Measurements from ENCODE around the gene HNRNPU. TPM values are rescaled to one million over a fixed set of nuclear protein-coding genes. Genes with fewer than 3 reads are reported as not detected.

The HNRNPU gene
- polyA plus RNA-seq, 3 donors = 634 to 758 (median 664) TPM

DNA sequence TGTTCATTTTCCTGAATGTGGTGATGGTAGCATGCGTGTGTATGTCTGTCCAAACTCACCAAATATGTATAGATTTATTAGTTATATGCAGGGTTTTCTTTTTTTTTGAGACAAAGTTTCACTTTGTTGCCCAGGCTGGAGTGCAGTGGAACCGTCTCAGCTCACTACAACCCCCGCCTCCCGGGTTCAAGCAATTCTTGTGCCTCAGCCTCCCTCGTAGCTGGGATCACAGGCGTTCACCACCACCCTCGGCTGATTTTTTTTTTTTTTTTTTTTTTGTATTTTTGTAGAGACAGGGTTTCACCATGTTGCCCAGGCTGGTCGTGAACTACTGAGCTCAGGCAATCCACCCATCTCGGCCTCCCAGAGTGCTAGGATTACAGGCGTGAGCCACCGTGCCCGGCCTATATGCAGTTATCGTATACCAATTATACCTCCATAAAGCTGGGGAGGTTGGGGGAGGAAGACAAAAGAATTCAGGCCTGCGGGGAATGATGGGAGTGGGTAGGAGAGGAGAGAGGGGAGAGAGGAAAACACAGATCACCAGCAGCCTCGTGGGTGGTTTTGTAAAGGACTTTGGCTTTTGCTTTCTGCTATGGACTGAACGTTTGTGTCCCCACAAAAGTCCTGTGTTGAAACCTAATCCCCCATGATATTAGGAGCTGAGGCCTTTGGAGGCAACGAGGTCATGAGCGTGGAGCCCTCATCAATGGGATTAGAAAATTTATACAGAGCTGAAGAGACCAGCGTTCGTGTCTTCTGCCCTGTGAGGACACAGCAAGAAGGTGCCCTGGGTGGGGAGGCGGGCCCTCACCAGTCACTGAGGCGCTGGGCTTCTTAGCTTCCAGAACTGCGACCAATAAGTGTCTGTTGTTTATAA, 4.4 kb upstream of the HNRNPU start:
- no peak for DNase-seq (ENCODE audit: extremely low read depth in 1 of 11, low read depth in 9 of 11, low spot score in 4 of 11)

DNA sequence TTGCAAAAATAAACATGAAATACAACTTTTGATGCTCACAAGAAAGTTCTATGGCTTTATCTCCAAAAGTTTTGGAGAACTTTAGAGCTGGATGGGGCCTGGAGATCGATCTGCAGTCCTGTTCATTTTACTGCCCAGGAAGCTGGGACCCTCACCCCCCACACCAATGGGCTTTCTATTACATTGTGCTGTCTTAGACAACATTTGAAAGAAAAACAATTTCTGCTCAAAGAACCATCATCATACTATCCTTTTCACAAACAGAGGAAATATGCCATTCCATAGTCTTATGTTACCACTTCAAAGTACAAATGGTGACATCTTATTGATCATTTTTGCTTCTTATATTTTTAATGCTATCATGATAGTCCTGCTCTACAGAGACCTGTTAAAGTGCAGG, 2.0 kb upstream of the HNRNPU start:
- no peak for DNase-seq (ENCODE audit: extremely low read depth in 1 of 11, low read depth in 9 of 11, low spot score in 4 of 11)

DNA sequence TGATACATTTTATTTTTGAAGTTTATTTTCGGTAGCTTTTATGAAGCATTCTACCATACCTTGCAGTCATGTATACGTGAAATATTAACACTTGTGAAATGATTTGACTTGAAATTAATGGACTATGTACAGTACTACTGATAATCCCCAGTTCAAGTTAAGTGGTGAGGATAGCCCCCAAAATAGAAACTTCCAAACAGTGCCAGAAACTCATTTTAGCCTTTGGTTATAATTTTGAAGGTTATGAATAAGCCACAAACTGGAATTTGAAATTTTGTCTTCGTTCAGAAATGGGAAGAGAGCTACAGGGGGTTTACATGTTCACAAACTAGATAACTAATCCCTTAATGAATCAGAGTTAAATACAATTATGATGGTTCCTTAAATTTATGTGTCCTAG, 1.5 kb upstream of the HNRNPU start:
- DNase-seq (ENCODE audit: extremely low read depth in 1 of 11, low read depth in 9 of 11, low spot score in 4 of 11) = no peak

DNA sequence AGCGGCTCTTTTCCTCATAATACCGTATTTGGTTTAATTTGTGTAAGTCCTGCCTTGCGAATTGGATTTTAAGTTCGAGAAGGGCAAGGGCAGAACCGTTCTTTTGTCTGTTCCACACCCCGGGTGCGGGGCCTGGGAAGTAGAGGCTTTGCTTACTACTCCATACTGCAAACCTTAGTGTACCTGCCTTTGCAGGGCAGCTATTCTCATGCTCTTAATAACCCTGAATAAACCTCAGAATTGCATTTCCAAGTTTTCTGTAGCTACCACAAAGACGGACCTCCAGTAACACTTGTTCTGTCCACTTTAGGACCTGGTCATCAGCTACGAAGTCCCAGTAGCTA, 657 bp upstream of the HNRNPU start:
- DNase-seq (ENCODE audit: extremely low read depth in 1 of 11, low read depth in 9 of 11, low spot score in 4 of 11) = no peak

DNA sequence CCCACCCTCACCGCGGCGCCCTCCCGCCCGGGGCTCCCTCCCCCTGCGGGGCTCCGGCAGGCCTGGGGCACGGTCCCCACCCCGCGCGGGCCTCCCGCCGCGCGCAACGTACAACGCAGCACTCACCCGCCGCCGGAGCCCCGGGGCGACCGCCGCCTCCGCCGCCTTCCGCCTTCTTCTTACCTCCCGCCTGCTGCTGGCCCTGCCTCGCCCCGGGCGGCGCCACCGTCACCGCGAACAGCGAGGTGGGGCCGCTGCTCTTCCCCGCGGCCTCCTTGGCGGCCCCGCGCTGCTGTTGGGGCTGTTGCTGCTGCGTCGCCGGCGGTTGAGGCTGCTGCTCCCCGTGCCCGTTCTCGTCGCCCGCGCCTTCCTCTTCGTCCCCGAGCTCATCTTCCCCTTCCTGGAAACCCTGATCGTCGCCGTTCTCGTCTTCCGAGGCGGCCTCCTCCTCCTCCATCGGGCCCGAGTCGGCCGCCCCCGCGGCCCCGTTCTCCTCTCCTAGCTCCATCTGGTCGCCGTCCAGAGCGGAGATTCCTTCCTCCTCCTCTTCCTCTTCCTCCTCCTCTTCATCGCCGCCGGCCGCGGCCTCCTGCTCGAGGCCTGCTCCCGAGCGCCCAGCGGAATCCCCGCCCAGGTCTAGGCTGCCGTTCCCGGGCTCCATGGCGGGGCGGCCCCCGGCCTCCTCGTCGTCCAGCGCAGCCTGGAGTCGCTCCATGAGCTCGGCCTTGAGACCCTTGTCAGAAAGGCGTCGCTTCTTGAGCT, 671 bp downstream of the HNRNPU start:
- no peak for DNase-seq (ENCODE audit: extremely low read depth in 1 of 11, low read depth in 9 of 11, low spot score in 4 of 11)

DNA sequence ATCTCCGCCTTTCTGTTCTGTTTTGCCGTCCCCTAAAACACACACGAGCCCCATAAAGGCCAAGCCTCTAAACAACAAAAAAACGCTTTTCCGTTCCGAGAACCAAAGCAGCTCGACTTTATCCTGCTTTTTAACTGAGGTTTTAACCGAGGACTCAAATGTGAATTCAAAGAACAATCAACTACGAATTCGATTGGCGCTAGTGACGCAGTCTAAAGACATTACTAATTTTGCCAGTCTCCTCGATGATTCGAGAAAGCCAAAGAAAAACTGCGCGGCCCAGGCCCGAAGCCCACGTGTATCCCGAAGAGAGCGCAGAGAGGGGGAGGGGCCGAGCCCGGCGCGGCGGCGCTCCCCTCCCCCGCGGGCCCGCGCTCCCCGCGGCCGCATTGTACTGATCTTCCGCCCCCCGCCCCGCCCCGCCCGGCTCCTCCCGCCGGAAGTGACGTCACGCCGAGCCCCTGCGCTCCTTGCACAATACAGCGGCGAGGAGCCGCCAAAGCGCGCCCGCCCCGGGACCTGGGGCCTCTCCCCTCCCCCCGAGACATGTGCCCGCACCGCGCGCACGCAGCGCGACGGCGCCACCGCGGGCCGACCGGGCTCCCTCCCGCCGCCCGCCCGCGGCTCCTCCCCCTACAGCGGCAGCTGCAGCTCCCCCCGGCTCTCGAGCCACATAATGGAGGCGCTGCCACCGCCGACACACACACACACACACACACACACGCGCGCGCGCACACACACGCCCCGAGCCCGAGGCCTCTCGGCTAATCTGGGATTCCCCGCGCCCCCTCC, 1.4 kb downstream of the HNRNPU start:
- DNase-seq (ENCODE audit: extremely low read depth in 1 of 11, low read depth in 9 of 11, low spot score in 4 of 11) = peak; percentile 70 to 93 (median 88)

DNA sequence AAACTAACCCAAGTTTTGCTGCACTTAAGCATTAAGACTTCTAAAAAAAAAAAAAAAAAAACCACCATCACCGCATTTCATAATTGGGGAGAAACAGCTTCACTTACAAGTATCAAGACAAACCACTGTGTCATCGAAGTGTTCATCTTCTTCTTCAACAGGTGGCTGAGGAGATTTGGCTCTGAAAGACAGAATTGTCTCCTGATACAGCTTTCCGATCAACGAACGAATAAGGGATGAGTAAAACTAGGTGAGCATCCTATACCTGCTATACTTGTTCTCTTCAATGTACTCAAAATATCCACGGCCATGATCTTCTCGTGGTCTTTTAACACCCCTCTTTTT, 2.0 kb downstream of the HNRNPU start:
- DNase-seq (ENCODE audit: extremely low read depth in 1 of 11, low read depth in 9 of 11, low spot score in 4 of 11) = no peak

DNA sequence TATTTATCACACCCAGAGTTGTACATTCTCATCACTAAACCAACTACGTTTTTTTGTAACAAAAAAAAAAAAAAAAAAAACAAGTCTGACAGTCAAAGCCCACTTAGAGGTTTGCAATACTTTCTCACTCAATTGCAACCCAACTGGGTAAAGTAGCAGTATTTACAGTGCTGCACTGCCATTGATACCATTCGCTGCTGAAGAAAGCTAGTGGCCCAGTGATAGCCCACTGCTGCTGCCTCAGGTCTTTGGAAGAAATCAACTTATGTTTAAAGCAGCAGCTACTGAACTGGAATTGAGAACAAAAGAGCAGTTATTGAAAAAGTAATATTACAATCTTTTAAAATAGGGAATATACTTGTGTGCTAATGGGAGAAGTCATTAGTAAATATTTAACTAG, 2.7 kb downstream of the HNRNPU start:
- DNase-seq (ENCODE audit: extremely low read depth in 1 of 11, low read depth in 9 of 11, low spot score in 4 of 11) = no peak

DNA sequence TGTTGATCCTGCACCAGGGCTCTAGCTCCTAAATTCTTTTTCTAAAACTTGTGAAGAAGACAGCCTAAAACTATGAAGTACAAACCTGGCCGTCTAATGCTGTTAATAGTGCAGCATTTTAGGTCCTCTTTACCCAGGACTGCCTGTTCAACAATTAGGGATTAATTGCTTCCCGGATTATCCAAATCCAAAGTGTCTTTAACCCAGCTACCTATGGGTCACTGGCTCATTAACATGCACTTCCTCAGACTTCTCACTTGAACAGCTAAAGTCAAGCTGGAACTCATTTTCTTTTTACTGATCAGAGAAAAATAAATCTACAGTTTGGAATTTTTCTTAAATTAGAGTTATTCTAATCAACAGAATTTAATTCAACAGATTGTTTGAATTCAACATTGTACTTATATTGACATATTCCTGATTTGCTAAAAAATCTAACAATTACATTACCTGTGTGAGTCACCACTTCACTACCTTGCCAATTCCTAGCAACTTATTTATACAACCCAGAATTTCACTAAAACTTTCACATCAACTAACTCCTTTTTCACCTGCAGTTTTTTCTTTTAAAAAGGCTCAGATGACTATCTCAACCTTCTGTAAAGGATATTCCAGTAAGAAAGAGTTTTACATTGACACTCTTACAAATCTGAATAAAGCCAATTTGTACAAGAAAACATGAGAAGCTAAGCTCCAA, 3.3 kb downstream of the HNRNPU start:
- DNase-seq (ENCODE audit: extremely low read depth in 1 of 11, low read depth in 9 of 11, low spot score in 4 of 11) = no peak

DNA sequence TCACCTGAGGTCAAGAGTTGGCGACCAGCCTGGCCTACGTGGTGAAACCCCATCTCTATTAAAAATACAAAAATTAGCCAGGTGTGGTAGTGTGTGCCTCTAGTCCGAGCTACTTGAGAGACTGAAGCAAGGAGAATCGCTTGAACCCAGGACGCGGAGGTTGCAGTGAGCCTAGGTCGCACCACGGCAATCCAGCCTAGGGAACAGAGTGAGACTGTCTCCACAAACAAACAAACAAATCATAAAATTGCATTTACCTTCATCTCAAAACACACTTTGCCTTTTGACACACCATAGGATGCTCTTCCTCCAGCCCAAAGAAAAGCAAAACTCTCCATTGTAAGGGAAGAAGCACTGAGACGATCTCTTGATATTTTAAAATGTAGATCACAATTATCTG, 4.3 kb downstream of the HNRNPU start:
- DNase-seq (ENCODE audit: extremely low read depth in 1 of 11, low read depth in 9 of 11, low spot score in 4 of 11) = no peak

DNA sequence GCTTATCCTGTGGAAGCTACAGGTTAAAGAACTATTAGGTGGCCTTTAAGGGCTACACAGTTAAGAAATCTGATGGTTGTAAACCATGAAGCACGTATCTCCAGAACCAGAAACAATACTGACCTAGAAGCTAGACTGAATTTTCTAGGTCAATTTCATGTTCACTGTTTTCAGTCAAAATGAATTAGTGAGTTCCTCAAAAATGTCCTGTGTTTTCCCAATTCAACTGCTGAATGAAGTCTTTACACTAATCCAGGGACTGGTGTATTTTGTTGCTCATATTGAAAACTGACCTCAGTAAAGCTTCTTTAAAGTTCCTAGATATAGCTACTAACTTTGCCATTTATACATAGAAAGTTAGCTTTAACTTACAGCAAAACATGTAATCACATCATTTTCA, 6.0 kb downstream of the HNRNPU start:
- DNase-seq (ENCODE audit: extremely low read depth in 1 of 11, low read depth in 9 of 11, low spot score in 4 of 11) = no peak

DNA sequence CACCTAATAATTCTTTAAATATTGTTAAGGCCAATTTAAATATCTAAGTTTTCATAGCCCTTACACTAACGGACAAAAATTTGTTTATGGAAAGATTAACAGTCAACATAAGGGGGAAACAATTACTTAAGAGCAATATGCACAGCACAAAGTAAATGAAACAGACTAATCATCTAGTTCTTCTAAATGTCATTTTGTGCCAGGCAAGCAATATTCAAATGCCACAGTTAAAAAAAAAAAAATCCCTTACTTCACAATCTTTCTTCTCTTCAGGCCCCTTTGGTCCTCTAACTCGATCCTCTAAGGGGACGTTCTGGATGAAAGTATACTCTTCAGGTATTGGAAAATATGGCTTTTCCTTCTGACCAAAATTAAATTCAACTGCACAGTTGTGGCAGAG, 6.6 kb downstream of the HNRNPU start:
- no peak for DNase-seq (ENCODE audit: extremely low read depth in 1 of 11, low read depth in 9 of 11, low spot score in 4 of 11)

DNA sequence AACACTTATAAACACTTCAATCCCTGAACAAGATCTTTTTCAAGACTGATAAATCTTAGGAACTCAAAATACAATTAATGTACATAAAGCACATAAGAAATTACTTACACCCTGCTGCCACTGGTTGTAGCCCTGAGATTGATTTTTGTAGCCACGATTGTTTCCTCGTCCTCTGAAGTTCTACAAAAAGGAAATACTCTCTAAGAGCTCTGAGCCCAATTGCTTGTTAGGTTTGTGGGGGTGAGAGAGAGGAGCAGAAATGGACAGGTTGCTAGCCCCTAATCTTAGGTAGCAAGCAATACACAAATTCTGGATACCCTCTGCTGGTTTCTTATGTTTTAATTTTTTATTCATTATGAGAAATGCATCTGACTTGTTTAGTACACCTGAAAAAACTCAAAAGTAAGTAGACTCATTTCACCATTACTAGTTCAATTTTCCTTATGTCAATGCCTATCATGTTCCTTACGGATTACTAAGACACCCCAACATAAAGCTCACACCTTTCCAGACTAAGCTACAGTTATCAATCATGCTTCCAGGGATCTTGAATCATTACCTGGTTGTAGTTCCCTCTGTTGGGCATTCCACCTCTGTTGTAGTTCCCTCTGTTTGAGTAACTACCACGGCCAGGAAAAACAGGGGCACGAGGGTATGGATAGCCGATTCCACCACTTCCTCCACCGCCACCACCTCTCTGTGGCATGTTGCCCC, 9.3 kb downstream of the HNRNPU start:
- no peak for DNase-seq (ENCODE audit: extremely low read depth in 1 of 11, low read depth in 9 of 11, low spot score in 4 of 11)

DNA sequence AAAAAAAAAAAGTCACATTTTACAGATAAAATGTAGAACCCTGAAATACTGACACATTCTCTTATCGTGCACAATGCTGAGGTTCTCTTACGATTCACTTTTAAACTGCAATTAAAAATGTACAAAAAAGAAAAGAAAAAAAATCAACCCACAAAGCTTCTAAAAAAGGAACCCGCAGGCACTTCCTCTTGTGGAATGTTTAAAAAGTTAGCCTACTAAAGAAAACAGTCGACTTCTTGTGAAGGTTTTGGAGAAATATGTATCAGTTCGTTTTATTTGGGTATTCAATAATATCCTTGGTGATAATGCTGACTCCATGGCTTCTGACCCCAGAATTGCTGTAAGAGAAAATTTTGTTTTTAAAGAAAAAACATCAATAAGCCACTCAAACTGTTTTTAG, 10.2 kb downstream of the HNRNPU start:
- DNase-seq (ENCODE audit: extremely low read depth in 1 of 11, low read depth in 9 of 11, low spot score in 4 of 11) = no peak

DNA sequence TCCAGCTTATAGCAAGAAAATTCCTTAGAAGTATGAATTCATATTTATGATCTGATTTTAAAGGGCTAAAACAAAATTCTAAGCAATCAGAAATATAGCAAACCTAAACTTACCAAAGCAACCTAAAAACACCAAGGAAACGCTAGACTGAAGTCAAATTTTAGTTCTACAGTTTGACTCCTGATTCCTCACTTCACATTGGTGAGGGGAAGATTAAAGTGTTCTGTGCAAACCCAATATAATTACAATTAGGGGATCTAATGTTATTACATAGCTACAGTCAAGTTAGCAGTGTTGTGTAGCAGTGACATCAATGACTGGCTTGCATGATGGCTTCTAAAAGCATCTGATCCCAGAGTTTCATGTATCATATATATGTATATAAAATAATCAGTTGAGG, 11.6 kb downstream of the HNRNPU start:
- DNase-seq (ENCODE audit: extremely low read depth in 1 of 11, low read depth in 9 of 11, low spot score in 4 of 11) = no peak

DNA sequence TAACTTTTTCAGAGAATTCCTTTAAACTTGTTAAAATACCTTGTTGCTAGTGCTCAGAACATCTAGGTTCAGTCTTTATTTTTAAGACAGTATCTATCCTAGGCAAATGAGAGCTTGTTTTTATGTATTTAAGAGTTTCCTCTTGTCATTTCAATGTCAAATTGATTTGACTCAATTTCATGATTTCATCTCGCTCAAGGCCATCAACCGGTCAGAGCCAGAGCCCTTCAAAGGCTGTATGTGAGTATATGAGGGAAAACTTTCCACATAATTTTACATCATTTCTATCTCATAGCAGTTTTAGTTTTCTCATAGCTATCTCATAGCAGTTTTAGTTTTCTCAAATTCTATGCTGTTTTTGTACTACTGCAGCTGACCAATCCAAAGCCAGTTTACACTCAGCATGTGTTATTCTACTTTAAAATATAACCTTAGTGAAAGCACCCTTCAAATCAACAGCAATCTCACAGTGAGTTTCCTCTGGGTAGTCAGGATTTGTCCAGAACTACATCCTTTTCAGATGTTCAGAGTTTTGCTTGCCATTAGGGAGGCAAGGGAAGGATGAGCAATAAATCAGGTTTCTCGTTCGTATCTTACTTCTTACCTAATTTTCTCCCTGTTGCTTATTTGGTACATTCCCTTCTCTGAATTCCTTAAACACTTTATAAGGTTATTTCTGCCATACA, 12.7 kb downstream of the HNRNPU start:
- no peak for DNase-seq (ENCODE audit: extremely low read depth in 1 of 11, low read depth in 9 of 11, low spot score in 4 of 11)

DNA sequence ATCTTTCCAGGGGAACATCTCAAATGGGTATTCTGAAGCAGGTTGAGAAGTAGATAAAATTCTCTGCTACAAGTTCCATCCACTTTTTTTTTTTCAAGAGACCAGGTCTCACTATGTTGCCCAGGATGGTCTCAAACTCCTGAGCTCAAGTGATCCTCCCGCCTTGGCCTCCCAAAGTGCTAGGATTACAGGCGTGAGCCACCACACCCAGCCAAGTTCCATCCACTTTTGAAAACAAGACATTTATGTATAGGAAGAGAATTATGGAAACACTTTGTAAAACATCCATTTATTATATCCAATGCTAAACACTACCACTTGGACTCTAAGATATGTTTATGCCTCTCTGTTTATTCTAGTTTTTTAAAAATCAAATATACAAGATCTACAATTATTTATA, 13.4 kb downstream of the HNRNPU start:
- no peak for DNase-seq (ENCODE audit: extremely low read depth in 1 of 11, low read depth in 9 of 11, low spot score in 4 of 11)

DNA sequence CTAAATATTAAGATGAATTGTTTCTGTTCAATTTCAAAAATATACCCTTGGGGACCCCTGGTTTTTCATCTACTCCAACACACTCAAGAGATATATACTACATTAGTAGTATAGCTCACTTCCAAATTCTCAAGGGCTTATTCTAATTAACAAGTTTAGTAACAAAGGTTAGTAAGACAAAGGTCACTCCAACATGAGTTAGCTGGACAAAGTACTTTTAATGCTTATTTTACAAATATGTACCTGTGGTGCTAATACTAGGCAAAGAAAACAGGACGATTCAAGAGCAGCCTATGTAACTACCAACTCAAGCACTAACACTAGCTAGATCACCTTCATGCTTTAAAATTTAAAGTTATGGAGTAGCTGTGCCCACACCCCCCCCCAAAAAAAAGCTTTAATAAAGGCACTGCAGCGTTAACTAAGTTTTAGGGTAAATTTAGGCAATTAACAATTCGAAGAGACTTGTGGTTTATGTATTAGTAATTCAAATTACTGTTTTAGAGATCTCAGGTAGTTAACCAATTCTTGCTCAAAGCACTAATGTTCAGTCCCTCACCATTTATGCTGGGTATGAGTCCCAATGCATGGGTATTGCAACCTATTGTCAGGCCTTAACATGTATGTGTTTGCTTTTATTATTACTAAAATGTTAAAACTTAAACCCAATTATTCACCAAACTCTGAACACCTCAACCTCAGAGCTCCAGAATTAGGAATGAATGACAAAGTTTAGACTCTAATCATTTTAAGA, 14.1 kb downstream of the HNRNPU start:
- DNase-seq (ENCODE audit: extremely low read depth in 1 of 11, low read depth in 9 of 11, low spot score in 4 of 11) = no peak

Measured in renal cortex interstitium (tissue), 11 donors.